Loucy (cell line): ENCODE measurements around the gene KIAA0825.

Source experiments
- H2AFZ ChIP-seq: fragments of 200-600 bp; sonication (generic); 2 replicates; pipeline ENCODE4 v1.6.0; 2016; ENCODE audit warnings: antibody characterized with exemption, mild to moderate bottlenecking, low read length, moderate library complexity
- H3F3A ChIP-seq: fragments of 200-600 bp; 2 replicates; pipeline ENCODE4 v1.6.0; 2016; ENCODE audit warnings: antibody characterized with exemption, low read depth, mild to moderate bottlenecking
- H3K27me3 ChIP-seq: fragments of 200-600 bp; sonication (generic); 2 replicates; pipeline ENCODE4 v1.6.1; 2014; ENCODE audit warnings: low read length, mild to moderate bottlenecking; ENCODE audit not compliant: insufficient read depth, poor library complexity, severe bottlenecking
- H3K36me3 ChIP-seq: fragments of 200-600 bp; sonication (generic); 2 replicates; pipeline ENCODE4 v1.6.1; 2016; ENCODE audit warnings: low read length; ENCODE audit not compliant: insufficient read depth
- H3K4me1 ChIP-seq: fragments of 200-600 bp; sonication (generic); 2 replicates; pipeline ENCODE4 v1.5.1; 2014; ENCODE audit warnings: low read length, mild to moderate bottlenecking; ENCODE audit not compliant: insufficient read depth, poor library complexity, severe bottlenecking
- H3K4me2 ChIP-seq: fragments of 200-600 bp; sonication (generic); 2 replicates; pipeline ENCODE4 v1.6.0; 2014; ENCODE audit warnings: antibody characterized with exemption, low read length, low read depth, mild to moderate bottlenecking; ENCODE audit not compliant: poor library complexity, severe bottlenecking
- H3K4me3 ChIP-seq: fragments of 200-600 bp; sonication (generic); 2 replicates; pipeline ENCODE4 v1.5.1; 2014; ENCODE audit warnings: low read length, mild to moderate bottlenecking, mixed read lengths; ENCODE audit not compliant: poor library complexity, severe bottlenecking
- H3K79me2 ChIP-seq: fragments of 200-600 bp; sonication (generic); 2 replicates; pipeline ENCODE4 v1.6.1; 2014; ENCODE audit warnings: low read length; ENCODE audit not compliant: insufficient read depth
- H3K9ac ChIP-seq: fragments of 200-600 bp; sonication (generic); 2 replicates; pipeline ENCODE4 v1.6.0; 2014; ENCODE audit warnings: mild to moderate bottlenecking, low read depth, low read length, moderate library complexity; ENCODE audit not compliant: poor library complexity, severe bottlenecking
- H3K9me2 ChIP-seq: fragments of 200-600 bp; sonication (generic); replicated peaks from 2 replicates; pipeline ENCODE4 v1.6.1; 2016; ENCODE audit warnings: low read depth, low read length, mixed read lengths
- H3K9me3 ChIP-seq: fragments of 200-600 bp; sonication (generic); 2 replicates; pipeline ENCODE4 v1.6.1; 2014; ENCODE audit warnings: mild to moderate bottlenecking, antibody characterized with exemption, low read length, low read depth; ENCODE audit not compliant: insufficient read depth
- H4K20me1 ChIP-seq: fragments of 200-600 bp; sonication (generic); 2 replicates; pipeline ENCODE4 v1.6.0; 2014; ENCODE audit warnings: antibody characterized with exemption, low read length, mild to moderate bottlenecking; ENCODE audit not compliant: insufficient read depth, poor library complexity, severe bottlenecking
- EZH2phosphoT487 ChIP-seq: fragments of 200-600 bp; IDR thresholded peaks from 2 replicates; pipeline ENCODE4 v1.6.1; 2018; ENCODE audit warnings: antibody characterized with exemption, mild to moderate bottlenecking, moderate library complexity, borderline replicate concordance
- TF ChIP-seq, protein P1 (sequence below): fragments of 200-600 bp; sonication (generic); conservative IDR thresholded peaks from 2 replicates; pipeline ENCODE4 v1.5.1; 2014; ENCODE audit warnings: mild to moderate bottlenecking, antibody characterized with exemption, low read length

The KIAA0825 gene

DNA sequence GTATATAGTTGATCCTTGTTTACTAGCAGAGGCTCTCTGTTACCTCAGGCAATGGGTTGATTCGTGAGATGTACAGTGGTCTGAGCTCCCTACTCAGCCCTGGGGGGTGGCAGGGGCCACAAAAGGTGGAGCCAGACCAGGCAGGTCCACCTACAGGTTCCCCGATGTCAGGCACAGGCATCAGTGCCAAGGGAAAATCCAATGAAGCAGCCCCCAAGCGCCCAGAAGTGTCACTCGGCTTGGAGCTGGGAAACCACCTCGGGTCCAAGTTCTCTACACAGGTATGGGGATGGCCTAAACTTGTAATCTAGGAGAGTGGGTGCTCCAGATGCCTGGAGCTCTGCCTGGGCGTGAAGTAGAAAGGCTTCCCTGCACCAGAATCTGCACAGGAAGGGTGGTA is 188.8 kb downstream of the KIAA0825 start:
- no peak overlapping the region for H3K4me3 ChIP-seq
- H3K9me3 ChIP-seq, result no peaks in the 10 kb centered on the region
- H3K36me3 ChIP-seq, result no peaks in the 10 kb centered on the region
- no peak overlapping the region for H2AFZ ChIP-seq
- H4K20me1 ChIP-seq, result no peaks in the 10 kb centered on the region
- H3K9ac ChIP-seq, result no peak overlapping the region
- H3F3A ChIP-seq, result no peaks in the 10 kb centered on the region
- H3K79me2 ChIP-seq, result no peaks in the 10 kb centered on the region
- H3K27me3 ChIP-seq, result no peaks in the 10 kb centered on the region
- TF ChIP-seq, protein P1, sequence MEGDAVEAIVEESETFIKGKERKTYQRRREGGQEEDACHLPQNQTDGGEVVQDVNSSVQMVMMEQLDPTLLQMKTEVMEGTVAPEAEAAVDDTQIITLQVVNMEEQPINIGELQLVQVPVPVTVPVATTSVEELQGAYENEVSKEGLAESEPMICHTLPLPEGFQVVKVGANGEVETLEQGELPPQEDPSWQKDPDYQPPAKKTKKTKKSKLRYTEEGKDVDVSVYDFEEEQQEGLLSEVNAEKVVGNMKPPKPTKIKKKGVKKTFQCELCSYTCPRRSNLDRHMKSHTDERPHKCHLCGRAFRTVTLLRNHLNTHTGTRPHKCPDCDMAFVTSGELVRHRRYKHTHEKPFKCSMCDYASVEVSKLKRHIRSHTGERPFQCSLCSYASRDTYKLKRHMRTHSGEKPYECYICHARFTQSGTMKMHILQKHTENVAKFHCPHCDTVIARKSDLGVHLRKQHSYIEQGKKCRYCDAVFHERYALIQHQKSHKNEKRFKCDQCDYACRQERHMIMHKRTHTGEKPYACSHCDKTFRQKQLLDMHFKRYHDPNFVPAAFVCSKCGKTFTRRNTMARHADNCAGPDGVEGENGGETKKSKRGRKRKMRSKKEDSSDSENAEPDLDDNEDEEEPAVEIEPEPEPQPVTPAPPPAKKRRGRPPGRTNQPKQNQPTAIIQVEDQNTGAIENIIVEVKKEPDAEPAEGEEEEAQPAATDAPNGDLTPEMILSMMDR, result no peak
- TF ChIP-seq EZH2phosphoT487, result no peak
- no peaks in the 10 kb centered on the region for H3K9me2 ChIP-seq
- no peaks in the 10 kb centered on the region for H3K4me1 ChIP-seq
- H3K4me2 ChIP-seq, result no peak overlapping the region

DNA sequence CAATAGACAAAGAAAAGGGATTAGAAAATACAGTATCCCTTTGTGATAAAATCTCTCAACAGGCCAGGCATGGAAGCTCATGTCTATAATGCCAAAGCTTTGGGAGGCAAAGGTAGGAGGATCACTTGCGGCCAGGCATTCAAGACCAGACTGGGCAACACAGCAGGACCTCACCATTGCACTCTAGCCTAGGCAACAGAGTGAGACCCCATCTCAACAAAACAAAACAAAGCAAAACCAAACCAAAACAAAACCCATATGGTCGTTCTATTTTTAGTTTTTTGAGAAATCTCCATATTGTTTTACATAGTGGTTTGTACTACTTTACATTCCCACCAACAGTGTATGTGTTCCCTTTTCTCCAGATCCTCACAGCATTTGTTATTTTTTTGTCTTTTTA is 193.0 kb downstream of the KIAA0825 start:
- no peak overlapping the region for H3K4me3 ChIP-seq
- no peaks in the 10 kb centered on the region for H3K36me3 ChIP-seq
- H3F3A ChIP-seq, result no peaks in the 10 kb centered on the region
- H3K4me2 ChIP-seq, result no peak overlapping the region
- H3K9me3 ChIP-seq, result no peaks in the 10 kb centered on the region
- H3K9me2 ChIP-seq, result no peaks in the 10 kb centered on the region
- no peak overlapping the region for H3K9ac ChIP-seq
- H3K27me3 ChIP-seq, result no peaks in the 10 kb centered on the region
- H4K20me1 ChIP-seq, result no peaks in the 10 kb centered on the region
- no peaks in the 10 kb centered on the region for H3K79me2 ChIP-seq
- no peaks in the 10 kb centered on the region for H3K4me1 ChIP-seq
- H2AFZ ChIP-seq, result no peak overlapping the region
- TF ChIP-seq, protein P1, result no peak
- TF ChIP-seq EZH2phosphoT487, result no peak

DNA sequence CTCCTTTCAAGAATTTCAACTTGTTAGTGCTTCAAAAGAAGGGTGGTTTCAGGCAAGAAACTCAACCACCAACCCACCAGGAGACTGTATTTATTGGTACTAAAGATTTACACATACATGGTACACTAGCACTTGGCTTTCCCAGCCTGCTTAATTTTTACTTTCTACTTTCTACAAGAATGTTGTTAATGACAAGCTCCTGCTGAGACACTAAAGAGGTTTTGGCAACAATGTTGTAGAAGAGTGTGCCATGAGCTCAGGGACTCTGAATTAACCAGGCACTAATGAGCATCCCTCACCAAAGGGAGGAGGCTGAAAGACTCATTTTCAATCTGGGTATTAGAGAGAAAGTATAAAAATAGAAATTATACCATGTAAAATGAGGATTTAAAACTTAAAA is 195.0 kb downstream of the KIAA0825 start:
- H3F3A ChIP-seq, result no peaks in the 10 kb centered on the region
- TF ChIP-seq, protein P1, result no peak
- no peak for TF ChIP-seq EZH2phosphoT487
- H3K4me2 ChIP-seq, result no peak overlapping the region
- no peak overlapping the region for H3K9ac ChIP-seq
- no peak overlapping the region for H2AFZ ChIP-seq
- no peaks in the 10 kb centered on the region for H3K9me2 ChIP-seq
- no peaks in the 10 kb centered on the region for H4K20me1 ChIP-seq
- no peaks in the 10 kb centered on the region for H3K27me3 ChIP-seq
- no peaks in the 10 kb centered on the region for H3K4me1 ChIP-seq
- H3K9me3 ChIP-seq, result no peaks in the 10 kb centered on the region
- no peaks in the 10 kb centered on the region for H3K36me3 ChIP-seq
- H3K4me3 ChIP-seq, result no peak overlapping the region
- no peaks in the 10 kb centered on the region for H3K79me2 ChIP-seq
